NCI-H524 (cell line): Measurements from ENCODE around the gene CHN1.

ENCODE experiments used
- DNase-seq, 2 experiments: peaks; one replicate each; lab custom pipeline; 2025; lab: John Stamatoyannopoulos, UW

The CHN1 gene

GRCh38 chr2:174768557-174768956, 236.6 kb downstream of the CHN1 start:
- DNase-seq = peak; percentile 60 to 79

- DNase-seq = no peak
Measured at GRCh38 chr2:174766271-174766670, 238.9 kb downstream of the CHN1 start.

GRCh38 chr2:174765576-174765975, 239.6 kb downstream of the CHN1 start:
- no peak for DNase-seq

GRCh38 chr2:174764280-174765255, 240.6 kb downstream of the CHN1 start, which contains the start of gene CHRNA1:
Gene CHRNA1 (minus strand): TSS chr2:174764472. CDS start chr2:174764394, 78 bp downstream.
- DNase-seq = peak; percentile 73 to 85

- DNase-seq = peak in 1 of 2 experiments; percentile 6
Measured at GRCh38 chr2:174763780-174764179, 241.4 kb downstream of the CHN1 start.

DNA sequence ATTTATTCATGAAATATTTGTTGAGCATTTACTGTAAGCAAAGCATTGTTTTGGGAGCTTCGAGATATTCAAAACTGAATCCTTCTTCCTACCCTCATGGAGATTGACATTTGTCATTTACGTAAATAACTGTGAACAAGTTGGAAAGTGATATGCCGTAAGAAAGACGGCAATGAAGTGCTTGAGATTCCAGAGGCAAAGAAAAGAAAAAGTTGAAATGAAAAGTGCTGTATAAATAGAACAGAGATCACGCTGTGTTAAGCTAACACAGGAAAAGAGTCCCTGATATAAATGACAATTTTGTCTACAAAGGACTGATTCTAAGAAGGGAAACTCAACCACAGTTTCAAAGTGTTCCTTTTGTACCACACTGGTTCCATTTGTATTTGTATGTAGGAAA, 242.7 kb downstream of the CHN1 start:
- DNase-seq = no peak

DNA sequence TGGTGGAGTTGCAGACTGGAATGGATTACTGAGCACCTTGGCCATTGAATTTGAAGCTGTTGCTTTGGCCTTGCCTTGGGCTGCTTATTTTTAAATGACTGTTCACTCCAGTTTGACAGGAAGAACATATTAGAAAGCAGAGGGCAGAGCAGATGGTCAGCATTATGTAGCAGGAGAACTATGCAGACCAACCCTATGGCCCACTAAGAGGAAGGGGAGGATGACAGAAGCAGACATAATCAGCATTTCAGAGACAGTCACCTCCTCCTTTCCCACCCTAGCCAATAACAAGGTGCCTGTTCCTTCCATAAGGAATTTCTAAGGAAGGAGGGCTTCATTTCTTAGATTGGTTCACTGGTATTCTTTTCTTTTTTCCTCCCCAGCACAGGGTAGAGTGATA, 243.3 kb downstream of the CHN1 start:
- DNase-seq = peak; percentile 57 to 89

- DNase-seq = peak; percentile 31 to 78
Measured at GRCh38 chr2:174760845-174761473, 244.2 kb downstream of the CHN1 start.

- DNase-seq = no peak
Measured at GRCh38 chr2:174759381-174760065, 245.7 kb downstream of the CHN1 start.

DNA sequence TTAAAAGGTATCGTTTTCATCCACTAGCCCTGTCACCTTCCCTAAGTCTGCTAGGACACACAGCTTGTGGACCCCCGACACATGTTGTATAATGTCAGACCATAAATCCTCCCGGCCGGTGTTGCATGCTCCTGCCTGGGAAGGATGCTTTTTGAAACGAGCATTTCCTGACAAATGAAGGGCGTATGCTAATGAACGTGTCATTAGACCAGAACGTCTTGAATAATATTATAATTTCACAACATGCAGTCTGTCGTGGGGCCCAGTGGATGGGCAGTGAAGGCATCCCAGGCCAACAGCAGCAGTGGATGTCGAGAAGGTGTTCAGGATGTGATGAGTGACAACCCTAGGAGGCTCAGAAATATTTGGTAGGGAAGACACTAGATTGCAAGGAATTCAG, 248.4 kb downstream of the CHN1 start:
- DNase-seq = peak in 1 of 2 experiments; percentile 76

DNA sequence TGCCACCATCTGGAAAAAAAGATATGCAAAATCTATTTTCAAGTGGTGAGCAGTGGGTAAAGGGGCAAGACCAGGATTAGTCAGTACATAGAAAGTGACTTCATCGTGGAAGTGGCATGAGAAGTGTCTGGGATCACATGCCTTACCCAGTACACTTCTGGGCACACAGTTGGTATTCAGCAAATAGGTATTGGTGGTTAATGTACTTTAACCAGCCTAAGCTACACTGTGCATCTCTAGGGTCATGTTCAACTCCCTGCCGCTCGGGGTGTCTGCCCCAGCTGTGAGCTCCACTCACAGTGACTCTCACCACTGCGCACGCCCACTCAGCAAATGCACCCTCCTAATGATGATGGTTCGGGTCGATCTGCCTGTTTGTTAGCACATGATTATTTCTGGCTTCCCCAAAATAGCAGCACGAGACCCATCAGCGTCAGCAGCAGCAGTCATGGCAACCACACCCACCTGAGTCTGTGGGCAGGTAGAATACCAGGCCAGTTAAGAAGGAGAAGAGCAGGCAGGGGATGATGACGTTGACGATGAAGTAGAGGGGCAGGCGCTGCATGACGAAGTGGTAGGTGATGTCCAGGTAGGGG, 252.0 kb downstream of the CHN1 start:
- peak in 1 of 2 experiments; percentile 73 for DNase-seq

- no peak for DNase-seq
Measured at GRCh38 chr2:174752403-174753037, 252.7 kb downstream of the CHN1 start.

GRCh38 chr2:174750923-174751441, 254.2 kb downstream of the CHN1 start:
- no peak for DNase-seq

- DNase-seq = no peak
Measured at GRCh38 chr2:174749793-174750192, 255.4 kb downstream of the CHN1 start.

DNA sequence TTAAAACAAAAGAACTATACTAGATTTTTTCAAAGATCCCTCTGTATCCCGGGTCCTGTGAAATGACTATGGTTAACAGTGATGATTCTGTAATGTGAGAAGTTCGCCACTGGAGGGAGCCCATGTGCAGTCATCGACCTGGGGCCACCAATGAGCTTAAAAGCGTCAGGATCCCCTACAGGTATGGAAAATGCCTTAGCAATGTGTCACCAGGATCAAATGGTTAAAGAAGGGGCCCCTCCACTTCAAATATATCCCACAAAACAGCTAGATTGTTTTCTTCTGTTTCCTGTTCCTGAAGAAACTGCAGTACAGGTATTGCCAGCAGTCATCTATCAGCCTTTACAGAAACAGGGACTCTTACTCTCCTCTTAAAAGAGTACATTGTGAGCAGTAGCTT, 256.2 kb downstream of the CHN1 start:
- DNase-seq = peak; percentile 51 to 68
